Spleen (tissue), 7 donors: ENCODE data around the gene NBEA.

Experiments used
- CTCF ChIP-seq, 11 experiments: fragments of 200-600 bp in 7 of 11; fragments of 450-650 bp in 4 of 11; sonication (generic) in 4 of 11; IDR thresholded peaks in 8 of 11; conservative IDR thresholded peaks in 3 of 11; 1 replicate in 7 of 11; 2 replicates in 4 of 11; pipeline versions ENCODE4 v1.4.0 to v1.8.0; 2016 to 2021; ENCODE audit warnings: antibody characterized with exemption in 11 of 11, inconsistent platforms in 4 of 11, mild to moderate bottlenecking in 1 of 11
- POLR2A ChIP-seq, 3 donors: fragments of 450-650 bp; IDR thresholded peaks; one replicate each; pipeline ENCODE4 v1.5.1; 2017; ENCODE audit warnings: antibody characterized with exemption in 3 of 3, mild to moderate bottlenecking in 1 of 3
- POLR2AphosphoS5 ChIP-seq, 3 donors: sonication (generic); formaldehyde crosslinking; IDR thresholded peaks; one replicate each; pipeline ENCODE4 v1.5.1; 2017; ENCODE audit warnings: antibody characterized with exemption in 3 of 3
- donor health status: DM: no; HTN: no; CAD: no; lungs with moderate emphysema.
- donor health status: DM: no; HTN: no; CAD: no.
- donor health status: DM: no; HTN: no; CAD: no.

- TF ChIP-seq CTCF (IDR thresholded peaks at IDR 0.05 in 8 of 11, conservative IDR thresholded peaks at IDR 0.05 in 3 of 11) (no peak), POLR2A (IDR thresholded peaks at IDR 0.05) (no peak), POLR2AphosphoS5 (IDR thresholded peaks at IDR 0.05) (no peak)
Observed at GRCh38 chr13:35190241-35190640, 248.2 kb downstream of the NBEA start.
